Stimulated activated CD8-positive, alpha-beta memory T cell treated with anti-CD3 and anti-CD28 coated beads, Interleukin-12 subunit alpha, Interleukin-12 subunit beta, amount 100 ng/mL, for 24 hours (primary cell): ENCODE results near the gene TLCD2.
"Not testable (repeated sequence)": the region's sequence is repeated elsewhere in the genome, so short reads cannot be mapped to it uniquely, and the experiment has no call there.

Source experiments
- DNase-seq: peaks from one replicate; pipeline ENCODE4 v3.0.0-alpha.2; 2020; ENCODE audit errors: extremely low read depth

TLCD2 gene

DNA sequence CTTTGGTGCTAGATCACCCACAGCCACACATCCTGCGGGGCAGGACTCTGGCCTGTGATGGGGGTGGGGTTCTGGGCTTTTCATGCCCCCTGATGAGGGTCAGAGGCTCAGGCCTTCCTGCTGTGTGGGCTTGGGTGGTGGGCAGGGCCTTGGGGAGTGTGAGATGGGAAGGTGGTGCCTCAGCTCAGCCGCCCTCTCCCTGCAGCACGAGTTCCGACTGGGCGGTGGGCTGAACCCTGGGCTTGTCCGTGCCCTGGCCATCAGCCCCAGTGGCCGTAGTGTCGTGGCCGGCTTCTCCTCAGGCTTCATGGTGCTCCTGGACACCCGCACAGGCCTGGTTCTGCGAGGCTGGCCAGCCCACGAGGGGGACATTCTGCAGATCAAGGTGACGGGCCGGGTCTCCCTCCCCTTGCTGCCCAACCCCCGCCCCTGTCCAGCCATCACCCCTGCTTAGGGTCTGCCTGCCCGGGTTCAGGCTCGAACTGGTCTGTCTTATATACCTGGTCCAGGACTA, 25.7 kb upstream of the TLCD2 start:
- DNase-seq = no peak

GRCh38 chr17:1735418-1735817, 25.2 kb upstream of the TLCD2 start:
- DNase-seq = no peak

DNA sequence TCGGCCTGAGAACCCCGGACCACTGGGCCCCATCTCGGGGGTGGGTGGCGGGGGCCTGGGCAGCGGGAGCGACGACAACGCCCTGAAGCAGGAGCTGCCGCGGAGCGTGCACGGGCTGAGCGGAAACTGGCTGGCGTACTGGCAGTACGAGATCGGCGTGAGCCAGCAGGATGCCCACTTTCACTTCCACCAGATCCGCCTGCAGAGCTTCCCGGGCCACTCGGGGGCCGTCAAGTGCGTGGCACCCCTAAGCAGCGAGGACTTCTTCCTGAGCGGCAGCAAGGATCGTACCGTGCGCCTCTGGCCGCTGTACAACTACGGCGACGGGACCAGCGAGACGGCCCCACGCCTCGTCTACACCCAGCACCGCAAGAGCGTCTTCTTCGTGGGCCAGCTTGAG, 23.6 kb upstream of the TLCD2 start:
- DNase-seq = no peak

DNA sequence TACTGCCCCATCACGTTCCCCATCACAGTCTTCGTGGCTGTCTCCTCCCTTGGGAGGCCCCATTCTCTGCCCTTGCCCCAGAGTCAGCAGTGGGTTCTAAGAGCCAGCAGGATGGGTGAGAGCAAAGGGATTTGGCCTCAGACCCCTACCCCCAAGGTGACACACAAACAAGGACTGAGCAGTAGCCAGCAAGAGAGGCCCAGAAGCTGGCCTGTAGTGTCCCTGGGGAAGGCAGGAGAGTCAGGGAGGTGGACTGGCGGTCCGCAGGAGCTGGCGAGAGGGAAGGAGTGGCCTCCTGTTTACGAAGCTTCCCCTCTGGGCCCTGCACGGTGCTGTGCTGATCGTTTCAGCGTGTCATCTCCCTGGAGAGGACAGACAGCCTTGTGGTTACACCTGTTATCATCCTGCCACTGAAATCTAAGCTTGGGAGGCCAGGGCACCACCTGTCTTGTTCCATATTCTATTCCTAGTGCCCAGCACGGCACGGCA, 22.7 kb upstream of the TLCD2 start:
- no peak for DNase-seq

DNA sequence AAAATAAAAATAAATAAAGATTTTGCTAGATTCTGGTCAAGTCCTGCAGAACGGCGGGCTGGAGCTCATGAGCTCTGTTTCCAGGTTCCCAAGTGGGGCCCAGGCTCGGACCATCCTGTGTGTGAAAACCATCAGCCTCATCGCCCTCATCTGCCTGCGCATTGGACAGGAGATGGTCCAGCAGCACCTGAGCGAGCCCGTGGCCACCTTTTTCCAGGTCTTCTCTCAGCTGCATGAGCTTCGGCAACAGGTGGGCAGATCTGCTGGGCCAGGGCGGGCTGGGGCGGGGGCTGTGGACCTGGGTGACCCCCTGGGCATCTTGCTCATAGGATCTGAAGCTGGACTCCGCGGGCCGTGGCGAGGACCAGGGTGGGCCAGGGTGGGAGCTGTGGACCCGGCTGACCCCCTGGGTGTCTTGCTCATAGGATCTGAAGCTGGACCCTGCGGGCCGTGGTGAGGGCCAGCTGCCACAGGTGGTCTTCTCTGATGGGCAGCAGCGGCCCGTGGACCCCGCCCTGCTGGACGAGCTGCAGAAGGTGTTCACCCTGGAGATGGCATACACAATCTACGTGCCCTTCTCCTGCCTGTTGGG, 22.2 kb upstream of the TLCD2 start:
- no peak for DNase-seq

DNA sequence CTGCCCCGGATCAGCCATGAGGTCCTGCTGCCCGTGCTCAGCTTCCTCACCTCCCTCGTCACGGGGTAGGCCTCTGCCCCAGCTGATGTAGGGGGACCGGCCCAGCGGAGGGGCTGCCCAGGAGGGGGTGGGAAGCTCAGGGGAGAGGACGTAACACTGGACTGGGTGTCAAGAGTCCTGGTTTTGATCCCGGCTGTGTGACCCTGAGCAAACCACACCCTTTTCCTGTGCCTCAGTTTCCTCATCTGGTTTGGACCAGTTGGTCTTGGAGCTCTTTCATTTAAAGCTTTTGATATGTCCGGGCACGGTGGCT, 21.0 kb upstream of the TLCD2 start:
- DNase-seq = no peak

DNA sequence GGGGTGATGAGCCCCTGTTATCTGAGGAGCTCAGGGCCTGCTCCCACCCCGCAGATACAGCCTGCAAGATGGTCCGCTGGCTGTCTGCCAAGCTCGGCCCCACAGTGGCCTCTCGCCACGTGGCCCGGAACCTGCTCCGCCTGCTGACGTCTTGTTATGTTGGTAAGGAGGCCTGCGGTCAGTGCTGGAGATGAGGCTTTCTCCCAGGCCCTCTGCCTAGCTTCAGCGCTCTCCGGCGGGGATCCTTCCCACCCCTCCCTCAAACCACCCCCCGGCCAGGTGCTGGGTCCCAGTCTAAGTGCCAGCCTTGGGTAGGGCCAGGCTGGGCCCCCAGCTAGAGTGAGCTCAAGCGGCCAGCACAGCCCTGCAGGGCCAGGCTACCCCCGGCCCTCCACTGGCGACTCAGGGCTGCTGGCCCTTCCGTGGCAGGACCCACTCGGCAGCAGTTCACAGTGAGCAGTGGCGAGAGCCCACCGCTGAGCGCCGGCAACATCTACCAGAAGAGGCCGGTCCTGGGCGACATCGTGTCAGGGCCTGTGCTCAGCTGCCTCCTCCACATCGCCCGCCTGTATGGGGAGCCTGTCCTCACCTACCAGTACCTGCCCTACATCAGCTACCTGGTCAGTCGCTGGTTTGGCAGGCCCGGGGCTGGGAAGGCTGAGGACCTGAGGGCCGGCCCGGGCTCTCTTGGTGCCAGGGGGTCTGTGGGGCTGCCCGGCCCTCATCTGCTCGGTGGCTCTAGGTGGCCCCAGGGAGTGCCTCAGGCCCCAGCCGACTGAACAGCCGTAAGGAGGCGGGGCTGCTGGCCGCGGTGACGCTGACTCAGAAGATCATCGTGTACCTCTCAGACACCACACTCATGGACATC, 20.4 kb upstream of the TLCD2 start:
- DNase-seq = no peak

DNA sequence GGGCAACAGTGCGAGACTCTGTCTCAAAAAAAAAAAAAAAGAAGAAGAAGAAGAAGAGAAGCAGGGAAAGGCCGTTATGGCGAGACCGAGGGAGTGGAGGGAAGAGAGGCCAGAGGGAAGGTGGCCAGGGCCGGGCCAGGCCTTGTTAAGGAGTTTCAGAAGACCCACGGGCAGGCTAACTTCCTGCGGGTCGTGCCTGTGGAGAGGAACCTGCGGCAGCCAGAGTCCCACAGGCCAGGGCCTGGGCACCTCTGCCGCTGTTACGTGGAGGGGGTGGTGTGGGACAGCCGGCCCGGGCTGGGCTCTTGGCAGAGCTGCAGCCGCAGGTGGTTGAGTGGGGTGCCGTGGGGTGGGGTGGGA, 19.8 kb upstream of the TLCD2 start:
- DNase-seq = no peak

DNA sequence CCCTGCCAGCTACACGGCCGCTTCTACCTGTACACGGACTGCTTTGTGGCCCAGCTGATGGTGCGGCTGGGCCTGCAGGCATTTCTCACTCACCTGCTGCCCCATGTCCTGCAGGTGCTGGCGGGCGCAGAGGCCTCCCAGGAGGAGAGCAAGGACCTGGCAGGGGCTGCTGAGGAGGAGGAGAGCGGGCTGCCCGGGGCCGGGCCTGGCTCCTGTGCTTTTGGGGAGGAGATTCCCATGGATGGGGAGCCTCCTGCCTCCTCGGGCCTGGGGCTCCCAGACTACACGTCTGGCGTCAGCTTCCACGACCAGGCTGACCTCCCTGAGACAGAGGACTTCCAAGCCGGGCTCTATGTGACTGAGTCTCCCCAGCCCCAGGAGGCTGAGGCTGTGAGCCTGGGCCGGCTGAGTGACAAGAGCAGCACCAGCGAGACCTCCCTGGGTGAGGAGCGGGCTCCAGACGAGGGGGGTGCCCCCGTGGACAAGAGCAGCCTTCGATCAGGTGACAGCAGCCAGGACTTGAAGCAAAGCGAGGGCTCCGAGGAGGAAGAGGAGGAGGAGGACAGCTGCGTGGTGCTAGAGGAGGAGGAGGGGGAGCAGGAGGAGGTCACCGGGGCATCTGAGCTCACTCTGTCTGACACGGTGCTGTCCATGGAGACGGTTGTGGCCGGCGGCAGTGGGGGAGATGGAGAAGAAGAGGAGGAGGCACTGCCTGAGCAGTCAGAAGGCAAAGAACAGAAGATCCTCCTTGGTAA, 17.9 kb upstream of the TLCD2 start:
- DNase-seq = no peak

- no peak for DNase-seq
Measured at GRCh38 chr17:1727258-1727789, 17.1 kb upstream of the TLCD2 start.

GRCh38 chr17:1726626-1727257, 16.6 kb upstream of the TLCD2 start:
- no peak for DNase-seq

DNA sequence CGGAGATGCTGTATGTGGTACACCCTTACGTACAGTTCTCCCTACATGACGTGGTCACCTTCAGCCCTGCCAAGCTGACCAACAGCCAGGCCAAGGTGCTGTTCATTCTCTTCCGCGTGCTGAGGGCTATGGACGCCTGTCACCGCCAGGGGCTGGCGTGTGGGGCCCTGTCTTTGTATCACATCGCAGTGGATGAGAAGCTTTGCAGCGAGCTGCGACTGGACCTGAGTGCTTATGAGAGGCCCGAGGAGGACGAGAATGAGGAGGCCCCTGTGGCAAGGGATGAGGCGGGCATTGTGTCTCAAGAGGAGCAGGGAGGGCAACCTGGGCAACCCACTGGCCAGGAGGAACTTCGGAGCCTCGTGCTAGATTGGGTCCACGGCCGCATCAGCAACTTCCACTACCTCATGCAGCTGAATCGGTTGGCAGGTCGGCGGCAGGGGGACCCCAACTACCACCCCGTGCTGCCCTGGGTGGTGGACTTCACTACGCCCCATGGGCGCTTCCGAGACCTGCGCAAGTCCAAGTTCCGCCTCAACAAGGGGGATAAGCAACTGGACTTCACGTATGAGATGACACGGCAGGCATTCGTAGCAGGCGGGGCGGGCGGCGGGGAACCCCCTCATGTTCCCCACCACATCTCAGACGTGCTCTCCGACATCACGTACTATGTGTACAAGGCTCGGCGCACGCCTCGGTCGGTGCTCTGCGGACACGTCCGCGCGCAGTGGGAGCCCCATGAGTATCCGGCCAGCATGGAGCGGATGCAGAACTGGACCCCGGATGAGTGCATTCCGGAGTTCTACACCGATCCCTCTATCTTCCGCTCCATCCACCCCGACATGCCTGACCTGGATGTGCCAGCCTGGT, 15.7 kb upstream of the TLCD2 start:
- no peak for DNase-seq

DNA sequence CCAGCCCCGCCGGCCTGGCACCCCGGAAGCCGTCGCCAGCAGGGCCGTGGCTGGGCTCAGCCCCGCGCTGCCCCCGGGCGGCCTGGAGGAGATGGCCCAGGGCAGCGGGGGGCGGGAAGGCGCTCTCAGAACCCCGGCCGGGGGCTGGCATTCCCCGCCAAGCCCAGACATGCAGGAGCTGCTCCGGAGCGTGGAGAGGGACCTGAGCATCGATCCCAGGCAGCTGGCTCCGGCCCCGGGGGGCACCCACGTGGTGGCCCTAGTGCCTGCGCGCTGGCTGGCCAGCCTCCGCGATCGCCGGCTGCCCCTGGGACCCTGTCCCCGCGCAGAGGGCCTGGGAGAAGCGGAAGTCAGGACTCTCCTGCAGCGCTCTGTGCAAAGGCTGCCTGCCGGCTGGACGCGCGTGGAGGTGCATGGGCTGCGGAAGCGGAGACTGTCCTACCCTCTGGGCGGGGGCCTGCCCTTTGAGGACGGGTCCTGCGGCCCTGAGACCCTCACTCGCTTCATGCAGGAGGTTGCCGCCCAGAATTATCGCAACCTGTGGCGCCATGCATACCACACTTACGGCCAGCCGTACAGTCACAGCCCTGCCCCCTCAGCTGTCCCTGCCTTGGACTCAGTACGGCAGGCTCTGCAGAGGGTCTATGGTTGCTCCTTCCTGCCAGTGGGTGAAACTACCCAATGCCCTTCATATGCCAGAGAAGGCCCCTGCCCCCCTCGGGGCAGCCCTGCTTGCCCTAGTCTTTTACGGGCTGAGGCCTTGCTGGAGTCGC, 14.9 kb upstream of the TLCD2 start:
- DNase-seq = no peak

- DNase-seq = peak; percentile 76
Measured at GRCh38 chr17:1724351-1724868, 14.2 kb upstream of the TLCD2 start, which contains the start of gene WDR81. TSS of gene WDR81 (plus strand) at chr17:1724704. CDS start at chr17:1724960, 256 bp downstream.

DNA sequence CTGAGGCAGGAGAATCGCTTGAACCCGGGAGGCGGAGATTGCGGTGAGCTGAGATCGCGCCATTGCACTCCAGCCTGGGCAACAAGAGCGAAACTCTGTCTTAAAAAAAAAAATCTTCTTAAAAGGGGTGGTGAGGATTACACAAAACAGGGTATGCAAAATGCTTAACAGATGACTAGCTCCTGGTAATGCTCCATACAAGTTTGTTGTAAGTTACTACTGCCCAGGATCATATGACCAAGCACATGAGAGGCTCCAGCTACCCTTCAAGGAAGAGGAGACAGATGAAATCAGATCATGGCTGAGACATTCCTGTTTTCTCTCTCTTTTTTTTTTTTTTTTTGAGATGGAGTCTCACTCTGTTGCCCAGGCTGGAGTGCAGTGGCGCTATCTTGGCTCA, 11.8 kb upstream of the TLCD2 start:
- not testable (repeated sequence) for DNase-seq

DNA sequence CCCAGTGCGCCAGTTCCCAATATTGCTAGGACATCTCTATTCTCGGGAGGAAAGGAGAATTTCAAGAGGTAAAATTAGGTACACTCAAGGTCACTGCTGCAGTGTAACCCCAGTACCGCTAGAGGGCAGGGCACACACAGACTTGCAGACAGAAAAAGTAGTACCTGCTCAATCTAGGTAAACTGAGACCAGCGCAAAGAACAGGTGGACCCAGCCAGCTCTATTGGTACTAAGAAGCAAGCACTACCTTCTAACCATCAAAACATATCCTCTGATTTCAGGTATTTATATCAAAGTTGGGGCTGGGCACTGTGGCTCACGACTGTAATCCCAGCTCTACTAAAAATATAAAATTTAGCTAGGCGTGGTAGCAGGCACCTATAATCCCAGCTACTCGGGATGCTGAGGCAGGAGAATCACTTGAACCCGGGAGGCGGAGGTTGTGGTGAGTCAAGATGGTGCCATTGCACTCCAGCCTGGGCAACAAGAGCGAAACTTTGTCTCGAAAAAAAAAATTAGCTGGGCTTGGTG, 10.7 kb upstream of the TLCD2 start:
- no peak for DNase-seq

- no peak for DNase-seq
Measured at GRCh38 chr17:1718362-1719165, 8.4 kb upstream of the TLCD2 start.

DNA sequence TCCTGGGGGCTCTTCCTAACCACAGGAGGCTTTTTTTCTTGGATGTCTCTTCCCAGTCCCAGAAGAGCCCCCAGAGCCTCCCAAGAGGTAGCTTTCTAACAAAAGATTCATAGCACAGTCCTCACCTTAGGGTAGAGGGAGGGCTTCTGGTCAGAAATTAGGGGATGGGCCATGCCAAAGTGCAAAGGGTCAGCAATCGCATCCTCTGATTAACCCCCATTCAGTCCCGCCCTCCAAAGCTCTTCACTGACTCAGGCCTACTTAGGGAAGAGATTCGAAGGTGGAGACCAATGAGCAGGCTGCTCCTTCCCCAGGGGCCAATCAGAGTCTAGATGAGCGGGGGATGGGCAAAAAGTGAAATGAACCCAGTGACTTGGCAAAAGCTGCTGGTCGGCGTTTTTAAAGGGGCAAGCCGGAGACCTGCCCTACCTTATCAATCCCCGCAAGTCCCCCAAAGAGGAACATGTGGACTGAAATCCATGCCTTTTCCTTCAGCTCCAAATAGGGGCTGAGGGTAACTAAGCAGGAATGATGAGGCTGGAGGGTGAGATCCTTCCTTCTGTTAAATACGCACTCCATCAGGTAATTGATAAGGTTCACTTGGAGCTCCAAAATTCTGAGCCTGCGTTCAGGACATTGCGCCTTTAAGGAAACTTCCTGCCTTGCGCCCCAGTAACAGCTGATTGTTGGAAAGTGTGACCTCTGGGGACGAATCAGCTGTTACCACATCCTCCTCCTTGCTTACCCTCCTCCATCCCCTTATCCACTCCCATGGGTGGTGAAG, 6.9 kb upstream of the TLCD2 start:
- DNase-seq = peak; percentile 77
